GM23248 (cell line): ENCODE data around the gene FBXW11. TPM values are rescaled to one million over a fixed set of nuclear protein-coding genes. Genes with fewer than 3 reads are reported as not detected.

ENCODE experiments used
- DNase-seq: peaks from one replicate; pipeline ENCODE4 v3.0.0-alpha.2; 2015
- H2AFZ ChIP-seq: fragments of 200-600 bp; sonication (generic); 2 replicates; pipeline ENCODE4 v1.6.1; 2016; ENCODE audit warnings: antibody characterized with exemption
- H3F3A ChIP-seq: fragments of 200-600 bp; sonication (generic); 2 replicates; pipeline ENCODE4 v1.6.1; 2016; ENCODE audit warnings: mild to moderate bottlenecking, antibody characterized with exemption, mixed run types; ENCODE audit not compliant: insufficient read depth
- H3K27ac ChIP-seq: fragments of 200-600 bp; sonication (generic); 2 replicates; pipeline ENCODE4 v1.5.1; 2016; ENCODE audit warnings: mild to moderate bottlenecking
- H3K27me3 ChIP-seq: fragments of 200-600 bp; sonication (generic); replicated peaks from 2 replicates; pipeline ENCODE4 v1.6.1; 2016; ENCODE audit warnings: mild to moderate bottlenecking; ENCODE audit not compliant: insufficient read depth
- H3K36me3 ChIP-seq: fragments of 200-600 bp; sonication (generic); 2 replicates; pipeline ENCODE4 v1.6.1; 2016; ENCODE audit warnings: low read depth, mild to moderate bottlenecking
- H3K4me1 ChIP-seq: fragments of 200-600 bp; sonication (generic); 2 replicates; pipeline ENCODE4 v1.6.1; 2016; ENCODE audit warnings: mild to moderate bottlenecking; ENCODE audit not compliant: insufficient read depth
- H3K4me2 ChIP-seq: fragments of 200-600 bp; sonication (generic); one replicate; pipeline ENCODE4 v1.6.1; 2016; ENCODE audit warnings: mild to moderate bottlenecking; ENCODE audit not compliant: unreplicated experiment
- H3K4me3 ChIP-seq: fragments of 200-600 bp; sonication (generic); 2 replicates; pipeline ENCODE4 v1.5.1; 2016; ENCODE audit warnings: mild to moderate bottlenecking
- H3K79me2 ChIP-seq: fragments of 200-600 bp; sonication (generic); 2 replicates; pipeline ENCODE4 v1.6.1; 2016; ENCODE audit warnings: mild to moderate bottlenecking; ENCODE audit not compliant: insufficient read depth
- H3K9ac ChIP-seq: fragments of 200-600 bp; sonication (generic); 2 replicates; pipeline ENCODE4 v1.6.1; 2016; ENCODE audit warnings: mild to moderate bottlenecking
- H3K9me2 ChIP-seq: fragments of 200-600 bp; sonication (generic); 2 replicates; pipeline ENCODE4 v1.6.1; 2016; ENCODE audit warnings: mixed run types, mild to moderate bottlenecking, moderate library complexity; ENCODE audit not compliant: insufficient read depth
- H3K9me3 ChIP-seq: fragments of 200-600 bp; sonication (generic); one replicate; pipeline ENCODE4 v1.6.1; 2017; ENCODE audit warnings: low read depth
- H4K20me1 ChIP-seq: fragments of 200-600 bp; sonication (generic); 2 replicates; pipeline ENCODE4 v1.6.0; 2016; ENCODE audit not compliant: insufficient read depth
- EZH2 ChIP-seq: fragments of 200-600 bp; sonication (generic); IDR thresholded peaks from 2 replicates; pipeline ENCODE4 v1.6.1; 2018; ENCODE audit warnings: antibody characterized with exemption, mild to moderate bottlenecking; ENCODE audit not compliant: insufficient read depth, poor library complexity, severe bottlenecking
- EZH2phosphoT487 ChIP-seq: fragments of 200-600 bp; sonication (generic); IDR thresholded peaks from 2 replicates; pipeline ENCODE4 v1.6.1; 2018; ENCODE audit warnings: antibody characterized with exemption, moderate library complexity, mild to moderate bottlenecking, low read depth; ENCODE audit not compliant: insufficient read depth
- WGBS, 2 experiments: methylation state at CpG; one replicate each; pipeline ENCODE4 v1.1.6; 2015 to 2017; ENCODE audit warnings: low lambda C conversion rate in 2 of 2, low coverage in 1 of 2; ENCODE audit errors: missing lambda C conversion rate in 2 of 2; 5-methylcytosine and 5-hydroxymethylcytosine counted together
- in situ Hi-C: fragments of 300-500 bp; cut with MboI; formaldehyde crosslinking; loops from 2 replicates; pipeline ENCODE4 v1.15.0; 2020
- polyA plus RNA-seq: library from polyadenylated mRNA; unstranded; fragments of >200 nt; fragmentation: Nextera tagmentation; extraction: Ambion mirVana; gene quantifications from 2 replicates; pipeline ENCODE4 v1.2.1, GENCODE V29; 2016
- total RNA-seq: library from RNA; depleted of rRNA; stranded (reverse); fragments of >200 nt; shearing (Covaris generic); gene quantifications from 2 replicates; pipeline ENCODE4 v1.2.3, GENCODE V29; 2014

The FBXW11 gene
- total and polyA plus RNA-seq, 2 experiments from 2014 or later: 30.6 to 78.0 TPM

GRCh38 chr5:171907725-171908343 lies 98.6 kb downstream of the FBXW11 start:
- peak; percentile 74 for DNase-seq

GRCh38 chr5:171906703-171907590 lies 99.5 kb downstream of the FBXW11 start:
- Histone ChIP-seq H3K4me2 (no peak overlapping the region), H3K27me3 (no peaks in the 10 kb centered on the region), H3K9ac (no peak overlapping the region), H3K9me2 (no peaks in the 10 kb centered on the region), H3K9me3 (no peaks in the 10 kb centered on the region), H3K4me3 (no peak overlapping the region), H3F3A (peaks cover 9% of the 10 kb centered on the region; the same call in 1 of the 2 replicates), H3K36me3 (no peaks in the 10 kb centered on the region; the same call in 1 of the 2 replicates), H3K4me1 (peaks cover 4% of the 10 kb centered on the region; the same call in 1 of the 2 replicates), H3K27ac (no peak overlapping the region), H4K20me1 (peaks cover 16% of the 10 kb centered on the region; the same call in 1 of the 2 replicates), H3K79me2 (peaks cover 87% of the 10 kb centered on the region), H2AFZ (no peak overlapping the region)
- no peak for DNase-seq
- no peak for TF ChIP-seq EZH2phosphoT487
- no peak for TF ChIP-seq EZH2
- WGBS, 2 experiments: 90 to 92% methylated on average over 7 of the region's 7 CpGs
- in situ Hi-C loops: loop anchor here (10.0 kb wide), 1 partner anchor 492 kb away; the partner anchor contains the start of gene FGF18

More at GRCh38 chr5:171907725-171908343, 98.6 kb downstream of the FBXW11 start:
- Histone ChIP-seq H3K9me3 (no peaks in the 10 kb centered on the region), H3K4me3 (no peak overlapping the region), H3K36me3 (no peaks in the 10 kb centered on the region; the same call in 1 of the 2 replicates), H3K79me2 (peaks cover 86% of the 10 kb centered on the region), H3K27ac (no peak overlapping the region), H3F3A (peaks cover 9% of the 10 kb centered on the region; the same call in 1 of the 2 replicates), H3K27me3 (no peaks in the 10 kb centered on the region), H3K4me1 (peaks cover 4% of the 10 kb centered on the region; the same call in 1 of the 2 replicates), H2AFZ (no peak overlapping the region), H3K9ac (no peak overlapping the region), H3K9me2 (no peaks in the 10 kb centered on the region), H4K20me1 (peaks cover 16% of the 10 kb centered on the region; the same call in 1 of the 2 replicates), H3K4me2 (no peak overlapping the region)
- TF ChIP-seq EZH2 (no peak), EZH2phosphoT487 (no peak)
- WGBS, 2 experiments: 10 to 15% methylated on average over 4 of the region's 4 CpGs
- in situ Hi-C loops: loop anchor here (10.0 kb wide), 1 partner anchor 493 kb away; the partner anchor contains the start of gene FGF18

DNA sequence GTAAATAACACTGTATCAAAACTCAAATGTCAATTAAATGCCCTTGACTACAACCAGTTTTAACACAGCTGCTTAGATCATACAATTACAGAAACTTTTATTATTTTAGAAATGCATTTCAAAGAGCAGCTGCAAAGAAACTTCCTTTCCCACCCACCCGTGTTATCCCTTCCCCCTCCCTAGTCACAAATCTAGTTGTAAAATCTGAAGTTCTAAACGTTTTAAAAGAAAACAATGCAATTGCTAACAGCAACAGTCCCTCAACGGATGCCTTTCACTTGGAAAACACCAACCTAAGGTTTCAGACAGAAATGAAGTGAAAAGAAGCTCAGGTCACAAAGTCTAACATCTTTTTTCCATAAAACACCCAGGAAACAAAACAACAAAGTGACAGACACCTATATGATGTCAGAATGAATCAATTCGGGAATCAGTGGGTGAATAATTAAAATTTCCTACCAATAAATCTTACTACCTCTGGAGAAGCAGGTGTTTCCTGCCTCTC lies 100.3 kb downstream of the FBXW11 start:
- no peak overlapping the region for H3K9ac ChIP-seq
- DNase-seq: no peak
- in situ Hi-C loops: loop anchor here (10.0 kb wide), 1 partner anchor 491 kb away; the partner anchor contains the start of gene FGF18
- peaks cover 4% of the 10 kb centered on the region; the same call in 1 of the 2 replicates for H3K4me1 ChIP-seq
- H3K27me3 ChIP-seq: no peaks in the 10 kb centered on the region
- no peak overlapping the region for H3K4me2 ChIP-seq
- peaks cover 87% of the 10 kb centered on the region for H3K79me2 ChIP-seq
- H4K20me1 ChIP-seq: peaks cover 16% of the 10 kb centered on the region; the same call in 1 of the 2 replicates
- no peak overlapping the region for H2AFZ ChIP-seq
- peaks cover 9% of the 10 kb centered on the region; the same call in 1 of the 2 replicates for H3F3A ChIP-seq
- no peaks in the 10 kb centered on the region; the same call in 1 of the 2 replicates for H3K36me3 ChIP-seq
- no peak for TF ChIP-seq EZH2
- TF ChIP-seq EZH2phosphoT487: no peak
- H3K4me3 ChIP-seq: no peak overlapping the region
- H3K9me3 ChIP-seq: no peaks in the 10 kb centered on the region
- 18 to 19% methylated on average over 4 of the region's 4 CpGs for WGBS, 2 experiments
- H3K9me2 ChIP-seq: no peaks in the 10 kb centered on the region
- no peak overlapping the region for H3K27ac ChIP-seq

DNA sequence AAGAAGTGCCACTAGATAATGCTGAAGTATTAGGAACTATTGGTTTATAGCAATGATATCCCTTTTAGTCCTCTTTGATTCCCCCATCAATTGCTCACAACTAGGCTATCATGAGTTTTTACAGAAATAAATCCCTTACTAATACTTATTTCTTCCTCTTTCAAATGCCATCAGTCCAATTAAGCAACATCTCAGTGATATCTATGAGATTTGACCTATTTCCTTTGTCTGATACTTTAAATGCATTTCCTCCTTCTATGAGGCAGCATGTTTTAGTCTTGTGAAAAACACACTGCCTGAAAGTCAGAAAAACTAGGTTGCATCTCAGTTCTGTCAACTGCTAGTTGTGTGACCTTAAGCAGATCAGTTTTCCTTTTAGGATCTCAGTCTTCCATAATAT lies 101.6 kb downstream of the FBXW11 start:
- in situ Hi-C loops: loop anchor here (10.0 kb wide), 1 partner anchor 490 kb away; the partner anchor contains the start of gene FGF18
- Histone ChIP-seq H3K27ac (no peak overlapping the region), H3K4me2 (no peak overlapping the region), H4K20me1 (peaks cover 26% of the 10 kb centered on the region; the same call in 1 of the 2 replicates), H3K9ac (no peak overlapping the region), H3K79me2 (peaks cover 87% of the 10 kb centered on the region), H3K36me3 (no peaks in the 10 kb centered on the region; the same call in 1 of the 2 replicates), H3K4me3 (no peak overlapping the region), H3K9me2 (no peaks in the 10 kb centered on the region), H3F3A (peaks cover 9% of the 10 kb centered on the region; the same call in 1 of the 2 replicates), H3K27me3 (no peaks in the 10 kb centered on the region), H2AFZ (no peak overlapping the region), H3K9me3 (no peaks in the 10 kb centered on the region), H3K4me1 (no peaks in the 10 kb centered on the region)
- no peak for TF ChIP-seq EZH2
- TF ChIP-seq EZH2phosphoT487: no peak
- DNase-seq: no peak
